Neural cell (in vitro differentiated cells): Measurements from ENCODE around the gene APOBR. TPM values are rescaled to one million over a fixed set of nuclear protein-coding genes. Genes with fewer than 3 reads are reported as not detected.

ENCODE experiments used
- H2AFZ ChIP-seq: fragments of 200-600, 300-800 bp; sonication (generic), shearing (Covaris generic); 2 replicates; pipeline ENCODE4 v1.6.0; 2014; ENCODE audit warnings: low read depth, mild to moderate bottlenecking, antibody characterized with exemption, low read length, moderate library complexity
- H3F3A ChIP-seq: fragments of 200-600 bp; shearing (Covaris generic); 2 replicates; pipeline ENCODE4 v1.6.1; 2016; ENCODE audit warnings: mild to moderate bottlenecking, moderate library complexity, mixed read lengths, antibody characterized with exemption, low read length; ENCODE audit not compliant: insufficient read depth, poor library complexity, severe bottlenecking
- H3K27ac ChIP-seq: fragments of 200-600, 300-800 bp; sonication (generic), shearing (Covaris generic); 2 replicates; pipeline ENCODE4 v1.5.1; 2014; ENCODE audit warnings: mild to moderate bottlenecking, low read length, moderate library complexity
- H3K27me3 ChIP-seq: fragments of 300-800, 200-600 bp; sonication (generic), shearing (Covaris generic); 2 replicates; pipeline ENCODE4 v1.6.0; 2014; ENCODE audit warnings: mild to moderate bottlenecking, low read depth, low read length, moderate library complexity; ENCODE audit not compliant: insufficient read depth
- H3K36me3 ChIP-seq: fragments of 300-800, 200-600 bp; sonication (generic), shearing (Covaris generic); 2 replicates; pipeline ENCODE4 v1.5.1; 2014; ENCODE audit warnings: mild to moderate bottlenecking, antibody characterized with exemption, low read length, moderate library complexity; ENCODE audit not compliant: insufficient read depth
- H3K4me2 ChIP-seq: fragments of 300-800, 200-600 bp; sonication (generic), shearing (Covaris generic); 2 replicates; pipeline ENCODE4 v1.6.0; 2014; ENCODE audit warnings: mild to moderate bottlenecking, low read length
- H3K4me3 ChIP-seq: fragments of 300-800, 200-600 bp; sonication (generic), shearing (Covaris generic); 2 replicates; pipeline ENCODE4 v1.5.1; 2014; ENCODE audit warnings: mild to moderate bottlenecking, low read length, moderate library complexity
- H3K79me2 ChIP-seq: fragments of 200-600 bp; shearing (Covaris generic); replicated peaks from 2 replicates; pipeline ENCODE4 v1.6.0; 2014; ENCODE audit warnings: mild to moderate bottlenecking, low read length, moderate library complexity; ENCODE audit not compliant: insufficient read depth
- H3K9ac ChIP-seq: fragments of 300-800, 200-600 bp; sonication (generic), shearing (Covaris generic); 2 replicates; pipeline ENCODE4 v1.6.1; 2016; ENCODE audit warnings: mild to moderate bottlenecking, low read length, mixed read lengths
- H3K9me2 ChIP-seq: fragments of 200-600 bp; shearing (Covaris generic); 2 replicates; pipeline ENCODE4 v1.6.1; 2016; ENCODE audit warnings: mild to moderate bottlenecking, low read length, mixed read lengths; ENCODE audit not compliant: insufficient read depth
- H3K9me3 ChIP-seq: fragments of 200-600, 300-800 bp; sonication (generic), shearing (Covaris generic); 2 replicates; pipeline ENCODE4 v1.6.1; 2016; ENCODE audit warnings: mild to moderate bottlenecking, mixed run types, low read length, moderate library complexity, mixed read lengths
- H4K20me1 ChIP-seq: fragments of 200-600 bp; shearing (Covaris generic); 2 replicates; pipeline ENCODE4 v1.6.1; 2016; ENCODE audit warnings: mild to moderate bottlenecking, mixed run types; ENCODE audit not compliant: insufficient read depth
- EP300 ChIP-seq: fragments of 450-650 bp; conservative IDR thresholded peaks from 2 replicates; pipeline ENCODE4 v1.6.1; 2014; ENCODE audit warnings: antibody characterized with exemption, mild to moderate bottlenecking, moderate library complexity; ENCODE audit not compliant: poor library complexity, severe bottlenecking
- EZH2 ChIP-seq: fragments of 200-600, 300-800 bp; shearing (Covaris generic), sonication (generic); IDR thresholded peaks from 2 replicates; pipeline ENCODE4 v1.6.1; 2014; ENCODE audit warnings: antibody characterized with exemption, low read length, borderline replicate concordance, mild to moderate bottlenecking; ENCODE audit not compliant: insufficient read depth, poor library complexity, severe bottlenecking
- MXI1 ChIP-seq: fragments of 450-650 bp; conservative IDR thresholded peaks from 2 replicates; pipeline ENCODE4 v1.6.1; 2014; ENCODE audit warnings: antibody characterized with exemption, mild to moderate bottlenecking; ENCODE audit not compliant: poor library complexity, severe bottlenecking
- POLR2AphosphoS5 ChIP-seq: IDR thresholded peaks from 2 replicates; pipeline ENCODE4 v1.6.1; 2012
- RAD21 ChIP-seq: fragments of 450-650 bp; conservative IDR thresholded peaks from 2 replicates; pipeline ENCODE4 v1.6.1; 2014; ENCODE audit warnings: antibody characterized with exemption, mild to moderate bottlenecking, moderate library complexity
- REST ChIP-seq: IDR thresholded peaks from 2 replicates; pipeline ENCODE4 v1.6.1; 2012; ENCODE audit warnings: borderline replicate concordance
- SMC3 ChIP-seq: fragments of 450-650 bp; conservative IDR thresholded peaks from 2 replicates; pipeline ENCODE4 v1.6.1; 2014; ENCODE audit warnings: antibody characterized with exemption, mild to moderate bottlenecking, moderate library complexity; ENCODE audit not compliant: poor library complexity
- TAF1 ChIP-seq: IDR thresholded peaks from 2 replicates; pipeline ENCODE4 v1.6.1; 2012; ENCODE audit warnings: low read depth
- polyA plus RNA-seq: library from polyadenylated mRNA; depleted of rRNA; stranded (reverse); fragments of >200 nt; gene quantifications from 2 replicates; pipeline ENCODE4 v1.2.3, GENCODE V29; 2014
- TF ChIP-seq, protein P1 (sequence below): fragments of 450-650 bp; IDR thresholded peaks from 2 replicates; pipeline ENCODE4 v1.5.1; 2014; ENCODE audit warnings: antibody characterized with exemption, mild to moderate bottlenecking, moderate library complexity; ENCODE audit not compliant: poor library complexity, severe bottlenecking

APOBR gene
- polyA plus RNA-seq, 1 donor from 2014 or later: not detected

- Histone ChIP-seq H3K27me3 (no peaks in the 10 kb centered on the region), H3K9ac (no peak overlapping the region), H3K27ac (no peak overlapping the region), H3K4me3 (no peak overlapping the region), H3K9me2 (no peaks in the 10 kb centered on the region), H3K36me3 (no peaks in the 10 kb centered on the region), H3K4me2 (no peak overlapping the region), H3K9me3 (no peaks in the 10 kb centered on the region), H2AFZ (no peak overlapping the region), H4K20me1 (no peaks in the 10 kb centered on the region), H3K79me2 (no peaks in the 10 kb centered on the region), H3F3A (no peaks in the 10 kb centered on the region)
- TF ChIP-seq EP300 (no peak), EZH2 (no peak), SMC3 (no peak), REST (no peak), TAF1 (no peak), RAD21 (no peak), MXI1 (no peak), POLR2AphosphoS5 (no peak)
- TF ChIP-seq, protein P1, sequence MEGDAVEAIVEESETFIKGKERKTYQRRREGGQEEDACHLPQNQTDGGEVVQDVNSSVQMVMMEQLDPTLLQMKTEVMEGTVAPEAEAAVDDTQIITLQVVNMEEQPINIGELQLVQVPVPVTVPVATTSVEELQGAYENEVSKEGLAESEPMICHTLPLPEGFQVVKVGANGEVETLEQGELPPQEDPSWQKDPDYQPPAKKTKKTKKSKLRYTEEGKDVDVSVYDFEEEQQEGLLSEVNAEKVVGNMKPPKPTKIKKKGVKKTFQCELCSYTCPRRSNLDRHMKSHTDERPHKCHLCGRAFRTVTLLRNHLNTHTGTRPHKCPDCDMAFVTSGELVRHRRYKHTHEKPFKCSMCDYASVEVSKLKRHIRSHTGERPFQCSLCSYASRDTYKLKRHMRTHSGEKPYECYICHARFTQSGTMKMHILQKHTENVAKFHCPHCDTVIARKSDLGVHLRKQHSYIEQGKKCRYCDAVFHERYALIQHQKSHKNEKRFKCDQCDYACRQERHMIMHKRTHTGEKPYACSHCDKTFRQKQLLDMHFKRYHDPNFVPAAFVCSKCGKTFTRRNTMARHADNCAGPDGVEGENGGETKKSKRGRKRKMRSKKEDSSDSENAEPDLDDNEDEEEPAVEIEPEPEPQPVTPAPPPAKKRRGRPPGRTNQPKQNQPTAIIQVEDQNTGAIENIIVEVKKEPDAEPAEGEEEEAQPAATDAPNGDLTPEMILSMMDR: no peak
Observed at GRCh38 chr16:28495795-28496749, 1.6 kb downstream of the APOBR start.

DNA sequence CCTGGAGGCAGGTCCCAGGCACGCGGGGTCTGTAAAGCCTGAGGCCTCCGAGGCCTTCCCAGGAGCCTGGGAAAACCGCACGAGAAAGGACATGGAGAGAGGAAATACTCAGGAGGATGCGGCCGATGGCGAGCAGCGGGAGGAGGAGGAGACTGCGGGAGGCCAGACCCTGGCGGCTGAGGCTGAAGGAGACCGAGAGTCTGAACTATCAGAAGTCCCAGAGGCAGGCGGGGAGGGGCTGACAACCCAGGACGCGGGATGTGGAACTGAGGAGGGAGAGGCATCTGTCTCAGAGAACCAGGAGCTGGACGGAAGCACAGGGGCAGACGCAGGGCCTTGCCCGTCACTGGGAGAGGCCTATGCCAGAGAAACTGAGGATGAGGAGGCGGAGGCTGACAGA is 2.4 kb downstream of the APOBR start:
- Histone ChIP-seq H4K20me1 (no peaks in the 10 kb centered on the region), H2AFZ (no peak overlapping the region), H3K4me3 (no peak overlapping the region), H3K27me3 (no peaks in the 10 kb centered on the region), H3K9ac (no peak overlapping the region), H3F3A (no peaks in the 10 kb centered on the region), H3K9me3 (no peaks in the 10 kb centered on the region), H3K4me2 (no peak overlapping the region), H3K27ac (no peak overlapping the region), H3K79me2 (no peaks in the 10 kb centered on the region), H3K9me2 (no peaks in the 10 kb centered on the region), H3K36me3 (no peaks in the 10 kb centered on the region)
- TF ChIP-seq EZH2: no peak
